ENCODE data around the gene FGD4.
"Not testable (repeated sequence)": the region's sequence is repeated elsewhere in the genome, so short reads cannot be mapped to it uniquely, and the experiment has no call there.

FGD4 gene

DNA sequence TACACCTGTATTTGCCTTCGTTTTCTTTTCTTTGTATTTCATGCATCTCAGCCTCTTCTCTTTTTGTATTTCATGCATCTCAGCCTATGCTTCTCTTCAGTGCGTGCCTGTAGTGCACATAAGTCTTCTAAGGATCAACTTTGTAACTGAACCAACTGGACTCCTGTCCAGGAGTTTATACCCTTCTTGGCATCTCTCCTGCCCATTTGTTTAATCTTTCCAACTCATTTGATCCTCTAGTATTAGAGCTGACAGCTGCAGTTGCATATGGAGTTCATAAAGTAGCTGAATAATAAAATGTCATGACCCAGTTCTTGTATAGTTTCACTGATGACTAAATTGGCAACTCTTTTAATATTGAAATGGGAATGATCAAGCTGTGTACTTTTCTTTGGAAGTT is 89.7 kb downstream of the FGD4 start:
- DNase-seq (ENCODE audit: low read depth in 1 of 2, low spot score in 1 of 2) = no peak

DNA sequence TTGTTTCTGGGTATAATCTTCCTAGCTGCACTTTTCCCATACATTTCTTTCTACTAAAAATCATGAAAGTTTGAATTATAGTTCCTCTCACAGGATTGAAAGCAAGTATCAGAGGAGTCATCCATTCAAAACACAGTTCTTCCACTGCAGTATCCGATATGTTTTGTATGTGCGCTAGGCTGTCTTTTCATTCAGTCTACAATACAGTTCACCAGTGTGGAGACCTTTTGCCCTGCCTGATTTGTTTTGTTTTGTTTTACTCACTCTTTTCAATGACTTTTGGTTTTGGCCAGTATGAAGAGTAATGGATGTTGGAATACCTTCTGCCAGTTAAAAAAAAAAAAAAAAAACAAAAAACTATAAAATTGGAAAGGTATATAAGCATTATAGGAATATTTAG is 91.4 kb downstream of the FGD4 start:
- no peak for DNase-seq (ENCODE audit: low read depth in 1 of 2, low spot score in 1 of 2)

DNA sequence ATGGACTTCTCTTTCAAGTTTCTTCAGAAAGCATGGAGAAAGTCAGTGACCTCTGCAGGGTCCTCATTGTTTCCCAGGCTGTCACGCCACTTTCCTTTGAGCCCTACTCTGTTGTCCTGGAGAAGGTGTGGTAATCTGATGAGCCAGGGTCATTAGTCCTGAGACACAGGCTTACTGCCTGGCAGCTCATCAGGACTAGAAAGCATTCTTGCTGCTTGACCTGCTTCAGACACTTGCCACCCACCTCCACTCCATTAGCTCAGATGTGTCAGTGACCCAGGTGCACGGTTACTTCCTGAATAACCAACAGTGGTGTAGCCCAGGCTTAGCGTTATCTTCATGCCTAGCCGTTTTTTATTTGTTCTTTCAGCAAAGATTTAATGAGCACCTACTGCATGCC is 93.9 kb downstream of the FGD4 start:
- no peak for DNase-seq (ENCODE audit: low read depth in 1 of 2, low spot score in 1 of 2)

DNA sequence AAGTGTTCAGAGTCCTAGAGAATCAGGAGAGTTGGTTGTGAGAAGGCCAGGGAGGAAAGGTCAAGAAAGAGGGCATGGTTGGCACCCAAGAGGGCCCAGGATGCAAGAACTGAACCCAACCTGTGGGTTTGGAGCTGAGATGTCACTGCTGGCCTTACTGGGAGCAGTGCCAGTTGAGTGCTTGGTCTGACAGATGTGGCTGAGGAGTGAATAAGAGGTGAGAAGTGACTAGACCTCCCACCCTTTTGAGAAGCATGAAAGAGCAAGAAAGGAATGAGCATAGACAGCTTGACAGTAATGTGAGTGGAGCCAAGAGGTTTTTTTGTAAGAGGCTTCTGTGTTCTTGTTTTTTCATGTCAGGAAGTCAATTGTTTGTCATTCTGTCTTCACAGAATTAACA is 95.3 kb downstream of the FGD4 start:
- DNase-seq (ENCODE audit: low read depth in 1 of 2, low spot score in 1 of 2) = no peak

DNA sequence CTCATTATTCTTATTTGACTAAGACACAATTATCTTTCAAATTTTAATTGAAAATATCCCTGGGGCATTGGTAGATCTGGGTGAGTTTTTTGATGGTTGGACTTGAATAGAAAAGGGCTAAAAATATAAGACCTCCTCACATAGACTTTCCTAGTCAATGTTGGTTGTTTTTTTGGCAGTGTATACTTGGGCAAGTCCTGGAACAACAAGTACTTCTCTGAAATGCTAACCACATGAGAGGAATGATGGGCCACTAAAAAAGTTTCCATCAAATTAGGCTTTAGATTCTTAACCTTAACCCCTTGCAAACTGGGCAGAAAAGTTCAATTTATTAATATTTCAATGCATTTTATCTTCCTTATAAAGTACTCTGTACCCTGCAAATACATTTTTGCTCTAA is 97.6 kb downstream of the FGD4 start:
- DNase-seq (ENCODE audit: low read depth in 1 of 2, low spot score in 1 of 2) = no peak

DNA sequence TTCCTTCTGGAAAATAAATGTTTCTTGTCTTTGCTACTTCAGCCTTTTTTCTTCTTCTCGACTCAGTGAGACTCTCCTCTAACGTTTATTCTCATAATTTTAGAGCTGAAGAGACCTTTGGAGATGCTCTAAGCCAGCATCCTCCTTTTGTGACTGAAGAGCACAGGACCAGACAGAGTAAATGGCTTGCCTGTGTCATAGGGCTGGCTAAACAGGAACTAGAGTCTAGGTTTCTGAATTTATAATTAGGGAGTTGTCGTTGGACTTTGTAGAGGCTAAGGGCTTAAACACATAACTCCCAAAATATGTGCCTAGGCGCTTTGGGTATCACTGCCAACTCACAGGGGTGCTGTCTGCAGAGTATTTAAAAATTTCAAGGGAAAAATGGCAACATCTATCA is 98.5 kb downstream of the FGD4 start:
- no peak for DNase-seq (ENCODE audit: low read depth in 1 of 2, low spot score in 1 of 2)

DNA sequence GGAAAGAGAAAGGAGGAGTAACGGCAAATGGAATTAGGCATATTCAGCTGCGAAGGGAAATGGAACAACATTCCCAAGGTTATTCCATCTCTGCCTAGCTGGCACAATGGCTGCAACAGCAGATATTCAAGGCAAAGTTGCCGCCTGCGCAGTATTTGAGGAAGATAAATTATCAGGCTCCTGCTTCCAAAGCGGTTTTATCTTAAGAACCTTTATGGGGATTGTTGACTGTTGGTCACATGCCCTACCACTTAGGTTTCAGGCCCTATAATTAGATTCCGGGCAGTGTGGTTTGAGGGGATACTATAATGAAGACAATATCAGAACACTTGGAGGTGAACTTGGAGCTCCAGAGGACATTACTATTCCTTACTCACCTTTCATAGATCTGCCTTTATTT is 99.7 kb downstream of the FGD4 start:
- no peak for DNase-seq (ENCODE audit: low read depth in 1 of 2, low spot score in 1 of 2)

DNA sequence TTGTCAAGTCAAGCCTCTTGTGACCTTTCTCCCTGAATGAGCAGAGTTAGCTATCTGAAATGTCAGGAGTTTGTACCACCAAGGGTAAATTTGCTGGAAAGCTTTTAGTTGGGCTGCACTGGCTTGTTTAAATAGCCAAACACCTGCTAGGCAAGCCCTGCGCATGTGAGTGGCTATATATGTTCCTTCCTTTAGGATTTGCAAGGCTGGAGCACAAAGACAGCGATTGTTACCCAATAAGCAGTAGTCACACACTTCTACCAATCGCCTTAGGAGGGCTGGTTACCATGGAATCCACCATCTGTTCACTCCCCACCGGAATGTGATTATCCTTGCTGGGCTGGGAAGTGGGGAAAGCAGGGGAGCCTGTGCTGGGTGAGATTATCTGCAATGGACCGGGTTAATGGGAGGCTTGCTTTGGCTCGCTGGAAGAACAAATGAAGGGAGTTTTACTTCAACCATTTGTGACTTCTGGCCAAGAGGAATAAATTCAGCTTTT is 102.5 kb downstream of the FGD4 start:
- no peak for DNase-seq (ENCODE audit: low read depth in 1 of 2, low spot score in 1 of 2)

DNA sequence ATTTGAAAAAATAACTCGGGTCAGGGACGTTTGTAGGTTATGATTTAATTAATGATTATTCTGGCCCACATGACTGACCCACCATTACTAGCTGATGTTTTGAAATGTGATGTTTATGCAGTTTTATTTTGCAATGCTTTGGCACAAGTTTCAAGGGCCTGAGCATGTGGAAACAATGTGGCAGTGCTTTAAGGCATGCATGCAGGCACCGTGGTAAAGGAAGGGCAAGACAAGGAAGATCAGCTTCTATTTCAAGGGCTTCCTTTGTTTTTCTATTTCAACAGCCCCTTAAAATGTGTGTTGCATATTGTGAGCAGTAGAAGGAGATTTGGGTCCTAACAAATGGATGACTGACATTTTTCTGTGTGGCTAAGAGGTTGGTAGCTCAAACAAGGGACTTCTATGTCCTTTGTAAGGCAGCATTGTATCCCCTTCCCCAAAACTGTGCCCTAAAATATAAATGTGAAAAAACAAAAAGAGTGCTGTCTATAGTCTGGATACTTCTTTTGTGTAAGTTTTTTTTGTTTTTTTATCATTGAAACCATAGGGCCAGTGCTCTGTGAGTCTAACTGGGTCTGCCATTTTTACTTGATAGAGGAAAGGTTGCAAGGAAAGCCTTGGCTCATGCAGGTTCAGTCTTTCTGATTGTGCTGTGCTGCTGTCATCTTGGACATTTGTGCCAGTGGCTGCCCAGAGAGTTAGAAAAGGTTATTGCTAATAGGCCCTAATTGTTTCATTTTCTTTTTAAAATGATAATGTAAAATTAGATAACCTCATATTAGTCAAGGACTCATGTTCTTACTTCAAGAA is 103.5 kb downstream of the FGD4 start:
- no peak for DNase-seq (ENCODE audit: low read depth in 1 of 2, low spot score in 1 of 2)

DNA sequence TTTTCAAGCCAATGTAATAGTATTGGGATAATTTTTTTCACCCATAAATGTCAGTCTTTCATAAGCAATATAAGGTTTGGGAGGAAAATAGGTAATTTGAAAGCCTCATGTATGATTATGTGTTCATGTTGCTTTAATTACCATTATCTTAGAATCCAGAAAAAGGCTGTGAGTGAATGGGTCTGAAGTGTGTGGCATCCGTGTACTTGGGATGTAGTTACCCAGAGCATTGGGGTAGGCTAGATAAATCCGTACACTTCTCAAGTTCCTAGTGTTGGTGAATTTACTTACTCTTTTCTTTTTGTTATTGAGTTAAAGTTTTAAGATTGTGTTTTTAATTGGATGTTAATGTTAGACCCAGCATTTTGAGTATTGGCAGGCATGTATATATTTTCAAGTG is 104.4 kb downstream of the FGD4 start:
- DNase-seq (ENCODE audit: low read depth in 1 of 2, low spot score in 1 of 2) = no peak

DNA sequence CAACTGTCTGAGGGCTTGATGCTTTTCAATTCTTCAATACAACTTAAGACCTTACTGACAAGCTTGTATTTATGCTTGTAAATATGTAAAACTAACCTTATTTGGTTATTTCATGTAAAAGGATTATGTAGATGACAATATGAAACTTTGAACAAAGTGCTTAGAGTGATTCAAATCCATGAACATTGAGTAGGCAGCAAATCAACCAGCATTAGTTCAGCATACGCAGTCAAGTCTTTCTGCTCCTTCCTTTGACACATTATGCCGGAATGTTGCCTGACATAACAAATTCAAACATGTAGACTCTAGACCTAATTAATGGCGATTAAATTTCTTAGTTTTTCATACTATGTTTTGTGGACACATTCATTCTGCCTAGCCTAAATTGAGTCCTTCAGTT is 105.2 kb downstream of the FGD4 start:
- no peak for DNase-seq (ENCODE audit: low read depth in 1 of 2, low spot score in 1 of 2)

DNA sequence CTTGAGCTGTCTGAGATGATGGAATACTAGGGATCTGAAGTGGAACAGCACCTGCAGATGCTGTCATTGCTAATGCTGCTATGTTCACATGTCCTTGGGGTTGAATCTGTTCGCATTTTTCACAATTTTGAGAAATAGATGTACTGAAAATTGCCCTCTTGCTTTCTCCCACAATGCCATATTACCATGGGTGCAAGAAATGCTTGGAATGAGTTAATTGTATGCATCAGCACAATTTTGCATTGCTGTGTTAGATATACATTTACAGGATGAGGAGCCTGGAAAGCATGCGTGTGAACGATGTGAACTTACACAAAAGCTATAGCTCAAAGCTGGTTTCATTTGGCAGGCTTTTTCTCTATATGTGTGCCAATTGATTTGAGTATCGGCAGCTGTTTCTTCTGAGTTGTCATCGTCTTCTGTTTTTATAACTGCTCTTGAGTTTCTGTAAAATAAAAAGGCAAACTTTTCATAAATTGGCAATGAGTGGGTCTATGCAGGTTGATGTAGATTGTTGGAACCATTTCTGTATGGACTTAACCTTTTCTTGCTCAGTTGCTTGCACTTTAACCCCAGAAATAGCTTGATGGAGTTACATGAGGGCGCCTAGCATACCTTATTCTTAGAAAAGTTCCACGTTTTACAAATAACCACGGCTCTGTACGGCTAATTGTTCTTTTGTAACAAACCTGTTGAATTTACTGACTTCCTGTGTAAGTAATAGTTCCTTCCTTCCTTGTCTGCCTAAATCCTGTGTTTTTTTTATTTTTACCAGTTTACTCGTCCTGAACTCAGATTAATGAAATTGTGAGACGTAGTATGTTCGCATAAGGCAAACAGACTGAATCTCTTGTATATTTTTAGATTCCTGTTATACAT is 105.9 kb downstream of the FGD4 start:
- DNase-seq (ENCODE audit: low read depth in 1 of 2, low spot score in 1 of 2) = no peak

DNA sequence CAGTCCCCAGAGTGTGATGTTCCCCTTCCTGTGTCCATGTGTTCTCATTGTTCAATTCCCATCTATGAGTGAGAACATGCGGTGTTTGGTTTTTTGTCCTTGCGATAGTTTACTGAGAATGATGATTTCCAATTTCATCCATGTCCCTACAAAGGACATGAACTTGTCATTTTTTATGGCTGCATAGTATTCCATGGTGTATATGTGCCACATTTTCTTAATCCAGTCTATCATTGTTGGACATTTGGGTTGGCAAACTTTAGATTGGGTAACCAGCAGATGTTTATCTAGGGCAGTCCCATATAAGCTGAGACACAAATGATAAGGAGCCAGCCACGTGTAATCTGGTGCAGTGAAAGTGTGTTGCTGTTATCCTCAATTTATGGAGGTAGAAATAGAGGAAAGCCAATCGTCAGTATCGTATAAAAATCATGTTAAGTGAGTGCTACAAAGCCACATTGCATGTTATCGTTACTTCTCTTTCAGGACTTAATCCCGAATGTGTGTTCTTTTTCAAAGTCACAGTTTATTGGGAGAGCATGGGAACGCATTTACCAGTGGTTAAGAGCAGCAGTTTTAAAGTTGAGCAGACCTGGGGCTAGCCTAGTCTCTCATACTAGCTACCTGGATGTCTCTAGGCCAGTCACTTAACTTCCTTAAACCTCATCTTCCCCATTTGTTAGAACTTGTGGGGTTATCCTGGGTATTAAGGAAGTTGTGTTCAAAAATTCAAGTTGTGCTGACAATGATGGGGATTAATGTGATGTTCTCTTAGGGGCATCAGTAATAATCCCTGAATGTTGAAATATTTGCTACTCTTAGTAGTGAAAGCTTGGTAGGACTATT is 108.0 kb downstream of the FGD4 start:
- DNase-seq (ENCODE audit: low read depth in 1 of 2, low spot score in 1 of 2) = not testable (repeated sequence)

DNA sequence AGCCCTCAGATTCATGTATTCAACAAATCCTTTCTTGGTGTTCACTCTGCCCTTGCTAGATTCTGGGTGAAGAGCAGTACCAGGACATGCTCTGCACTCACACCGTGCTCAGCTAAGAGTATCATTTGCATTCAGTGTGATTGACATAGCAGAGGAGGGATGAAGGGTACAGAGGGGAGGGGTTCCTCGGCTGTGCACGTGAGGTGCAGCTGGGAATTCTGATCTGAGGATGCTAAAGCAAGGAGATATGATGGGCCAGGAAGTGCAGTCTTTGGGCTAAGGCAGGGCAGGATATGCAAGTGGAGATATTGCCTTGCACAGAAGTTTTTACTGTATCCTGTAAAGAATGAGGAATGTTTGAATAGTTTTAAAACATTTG is 108.6 kb downstream of the FGD4 start:
- no peak for DNase-seq (ENCODE audit: low read depth in 1 of 2, low spot score in 1 of 2)

DNA sequence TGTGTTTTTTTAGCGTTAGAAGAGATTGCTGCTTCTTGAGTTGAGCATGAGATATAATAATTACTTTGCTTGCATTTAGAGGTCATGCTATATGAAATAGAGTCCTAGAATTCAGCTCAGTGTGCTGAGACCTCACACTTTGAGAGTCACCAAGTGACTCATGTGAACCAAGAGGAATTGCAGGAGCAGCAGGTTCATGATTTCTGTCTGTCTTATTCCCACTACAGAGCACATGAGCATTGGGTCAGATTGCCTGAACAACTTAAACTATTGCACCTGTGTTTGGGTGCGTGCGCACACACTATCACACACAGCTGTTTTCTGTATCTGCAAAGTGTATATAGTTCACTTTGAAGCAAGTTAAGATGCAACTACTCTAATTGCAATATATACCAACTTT is 109.3 kb downstream of the FGD4 start:
- DNase-seq (ENCODE audit: low read depth in 1 of 2, low spot score in 1 of 2) = no peak

DNA sequence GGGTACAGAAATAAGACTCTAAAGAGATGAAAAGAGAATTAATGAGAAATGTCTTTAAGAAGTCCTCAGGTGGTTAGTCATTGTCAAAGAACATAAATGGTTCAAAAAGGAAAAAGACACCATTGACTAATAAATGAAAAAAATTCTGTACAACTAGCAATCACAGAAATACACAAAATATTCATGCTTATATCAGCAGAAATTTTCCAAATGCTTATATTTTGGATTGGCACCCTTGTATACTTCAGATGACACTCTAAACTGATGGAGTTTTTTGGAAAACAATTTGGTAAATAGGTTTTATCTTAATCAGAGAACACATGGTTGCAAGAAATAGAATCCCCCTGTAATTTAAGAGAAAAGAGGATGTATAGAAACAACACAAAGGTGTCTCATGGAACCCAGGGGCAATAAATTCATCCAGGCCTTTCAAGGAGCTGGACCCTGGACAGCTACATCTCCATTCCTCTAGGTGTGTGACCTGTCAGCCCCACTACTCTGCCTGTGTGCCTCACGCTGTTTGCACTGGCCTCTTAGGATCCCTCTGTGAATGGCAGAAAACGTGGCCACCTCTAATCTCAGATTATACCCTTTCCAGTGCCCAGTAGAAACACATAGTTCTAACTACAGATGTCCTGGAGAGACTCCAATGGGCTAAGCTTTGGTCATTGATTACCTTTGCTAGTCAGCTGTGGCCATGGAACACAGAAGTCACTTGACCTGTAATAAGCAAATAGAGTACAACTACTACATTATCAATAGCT is 110.2 kb downstream of the FGD4 start:
- no peak for DNase-seq (ENCODE audit: low read depth in 1 of 2, low spot score in 1 of 2)

DNA sequence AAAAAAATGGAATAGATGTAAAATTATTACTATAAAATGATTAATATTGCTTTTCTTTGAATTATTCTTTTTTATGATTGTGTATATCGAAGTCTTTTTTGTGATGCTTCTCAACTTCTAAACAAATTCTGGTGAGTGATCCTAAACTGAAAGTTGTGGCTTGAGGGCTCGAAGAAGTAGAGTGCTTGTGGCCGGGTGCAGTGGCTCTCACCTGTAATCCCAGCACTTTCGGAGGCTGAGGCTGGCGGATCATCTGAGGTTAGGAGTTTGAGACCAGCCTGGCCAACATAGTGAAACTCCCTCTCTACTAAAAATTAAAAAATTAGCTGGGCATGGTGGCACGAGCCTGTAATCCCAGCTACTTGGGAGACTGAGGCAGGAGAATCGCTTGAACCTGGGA is 112.6 kb downstream of the FGD4 start:
- DNase-seq (ENCODE audit: low read depth in 1 of 2, low spot score in 1 of 2) = not testable (repeated sequence)

DNA sequence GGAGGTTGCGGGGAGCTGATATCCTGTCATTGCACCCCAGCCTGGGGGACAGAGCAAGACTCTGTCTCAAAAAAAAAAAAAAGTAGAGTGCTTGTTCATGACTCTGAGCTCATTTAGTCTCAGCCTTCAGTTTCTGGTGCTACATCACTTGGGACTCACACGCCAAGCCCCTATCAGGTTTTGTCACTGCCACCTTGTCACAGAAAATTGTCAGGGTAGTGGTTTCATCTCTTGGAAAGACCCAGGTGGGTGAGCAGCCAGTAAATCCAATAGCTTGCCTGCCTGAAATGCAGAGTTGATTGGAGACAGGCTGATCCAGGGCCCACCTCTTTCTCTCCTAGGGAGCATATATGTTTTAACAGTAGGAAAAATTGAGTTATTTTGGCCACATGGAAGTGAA is 113.0 kb downstream of the FGD4 start:
- no peak for DNase-seq (ENCODE audit: low read depth in 1 of 2, low spot score in 1 of 2)

DNA sequence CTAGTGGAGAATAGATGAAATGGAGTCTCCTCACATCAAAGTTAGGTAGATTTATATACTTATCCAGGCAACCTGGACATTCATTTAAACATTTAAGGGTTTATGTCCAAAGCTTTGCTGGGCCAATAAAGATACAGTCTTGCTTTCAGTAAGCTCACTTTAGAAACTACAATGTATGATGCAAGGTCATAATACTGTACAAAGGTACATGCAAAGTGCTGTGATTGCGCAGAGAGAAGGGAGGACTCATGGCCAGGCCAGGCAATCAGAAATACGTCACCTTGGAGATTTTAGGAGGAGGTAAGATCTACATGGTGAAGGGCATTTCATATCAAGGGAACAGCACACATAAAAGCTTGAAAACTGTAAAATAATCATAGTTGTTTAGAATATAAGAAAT is 113.6 kb downstream of the FGD4 start:
- no peak for DNase-seq (ENCODE audit: low read depth in 1 of 2, low spot score in 1 of 2)

DNA sequence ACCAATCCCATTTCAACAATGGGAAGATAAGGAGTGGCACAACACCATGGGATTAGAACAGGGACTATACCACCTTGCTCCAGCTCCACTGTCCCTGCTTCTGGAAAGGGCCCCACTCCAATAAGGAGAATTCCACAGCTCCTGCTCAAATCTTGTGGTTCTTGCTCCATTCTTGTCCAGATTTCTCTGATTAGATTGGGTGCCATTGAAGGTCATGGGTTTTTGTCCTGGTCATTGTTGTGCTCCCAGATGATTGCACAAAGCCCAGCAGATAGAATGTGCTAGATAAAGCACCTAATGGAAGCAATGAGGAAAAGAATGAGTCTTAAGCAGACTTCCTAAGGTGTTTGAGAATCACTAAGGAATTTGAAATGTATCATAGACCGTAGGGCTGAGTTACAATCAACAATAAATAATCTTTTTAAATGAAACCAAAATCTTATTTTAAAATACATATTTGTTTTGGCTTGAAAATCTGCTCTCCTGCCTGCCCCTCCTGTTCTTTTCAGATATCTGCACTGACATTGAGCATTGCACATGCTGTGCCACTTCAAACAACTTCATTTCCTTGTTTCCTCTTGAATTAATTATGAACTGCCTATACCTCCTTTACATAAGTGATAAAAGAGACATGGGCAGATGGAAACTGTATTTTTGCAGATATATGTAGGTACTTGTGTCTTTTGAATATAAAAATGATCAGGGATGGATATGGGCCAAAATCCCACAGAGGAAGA is 115.9 kb downstream of the FGD4 start:
- DNase-seq (ENCODE audit: low read depth in 1 of 2, low spot score in 1 of 2) = no peak

Data from activated T-helper 1 cell treated with anti-CD3 and anti-CD28 coated beads, Interleukin-2, amount 50 U/mL, for 16 hours (primary cell).